Left colon (tissue), 2 donors: ENCODE measurements around the gene PRKAA1. TPM values are rescaled to one million over a fixed set of nuclear protein-coding genes. Genes with fewer than 3 reads are reported as not detected.
A peak's percentile ranks its signal among the peaks of the same experiment; 100 is the strongest.

Experiments used
- ATAC-seq: fragments of 200-7000 bp; cut with Tn5 transposase; one replicate; pipeline ENCODE4 v1.9.1; 2020; ENCODE audit warnings: mild to moderate bottlenecking, moderate library complexity
- DNase-seq, 2 donors: peaks; one replicate each; pipeline ENCODE4 v3.0.0-alpha.2; 2020
- intact Hi-C, 2 donors: fragments of 100-400 bp; cut with DNase I in 1 of 2; cut with micrococcal nuclease in 1 of 2; formaldehyde crosslinking; loops; one replicate each; pipeline versions ENCODE4 v1.11.2 to v1.14.0; 2022; cut with DNase I, micrococcal nuclease
- long read RNA-seq: library from polyadenylated mRNA; unstranded; transcript quantifications from one replicate; pipeline ENCODE4 v2.0.0, GENCODE V29; 2021
- total RNA-seq, 2 donors: library from RNA; stranded (reverse); fragmentation: NEBNext Ultra II Directional; extraction: Animal tissue kit (Norgen Biotek cat#: 25700); gene quantifications; one replicate each; pipeline ENCODE4 v1.2.1, GENCODE V29; 2021
- donor health status: DM: no; HTN: no; CAD: no.
- donor health status: DM: yes; HTN: yes; CAD: no.

Gene PRKAA1
- 100 to 1,000 TPM in 1 of 2 donors, 10 to 100 TPM in 1; 95.4 to 108 TPM for total RNA-seq
- long read RNA-seq, full-length matches to known transcripts: 18 of 29 reads
- long read RNA-seq, partial matches to known transcripts: 0 of 29 reads
- long read RNA-seq, other reads (novel, unspliced or antisense): 11 of 29 reads

DNA sequence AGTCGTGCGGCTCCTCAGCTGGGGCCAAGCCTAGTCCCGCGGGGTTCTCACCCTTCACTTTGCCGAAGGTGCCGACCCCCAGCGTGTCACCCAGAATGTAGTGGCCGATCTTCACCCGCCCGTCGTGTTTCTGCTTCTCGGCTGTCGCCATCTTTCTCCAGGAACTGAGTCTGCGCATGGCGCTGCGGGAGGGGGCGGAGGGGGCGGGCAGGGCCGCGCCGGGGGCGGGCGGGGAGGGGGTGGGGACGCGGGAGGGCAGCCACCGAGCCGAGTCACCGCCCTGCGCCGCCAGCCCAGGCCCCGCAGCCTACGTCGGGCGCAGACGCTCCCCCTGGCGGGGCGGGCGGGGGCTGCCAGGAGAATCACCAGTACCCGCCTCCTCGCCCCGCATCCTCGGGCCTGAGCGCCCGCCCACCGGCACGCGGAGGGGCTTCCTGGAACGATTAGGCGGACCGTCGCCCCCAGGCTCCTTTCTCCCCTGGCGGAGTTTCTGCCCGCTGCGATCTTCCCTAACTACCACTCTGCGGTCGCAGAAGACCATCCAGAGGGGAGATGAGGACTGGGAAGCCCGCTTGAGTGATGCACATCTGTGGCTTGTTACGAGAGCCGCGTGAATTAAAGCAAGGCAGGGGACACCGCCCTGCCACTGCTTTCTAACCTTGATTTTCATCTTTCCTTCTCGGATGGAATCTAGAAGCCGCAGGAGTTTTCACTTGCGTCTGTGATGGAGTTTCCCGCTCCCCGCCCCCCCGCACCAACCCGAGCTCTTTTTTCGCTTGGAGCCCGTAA is at the start of gene PRKAA1:
PRKAA1 (minus strand) TSS at position 363 of the 789 bp plus-strand sequence; CDS start at position 178, 185 bp downstream.
- intact Hi-C loops: no loop called here
- ATAC-seq: peak; percentile 90

DNA sequence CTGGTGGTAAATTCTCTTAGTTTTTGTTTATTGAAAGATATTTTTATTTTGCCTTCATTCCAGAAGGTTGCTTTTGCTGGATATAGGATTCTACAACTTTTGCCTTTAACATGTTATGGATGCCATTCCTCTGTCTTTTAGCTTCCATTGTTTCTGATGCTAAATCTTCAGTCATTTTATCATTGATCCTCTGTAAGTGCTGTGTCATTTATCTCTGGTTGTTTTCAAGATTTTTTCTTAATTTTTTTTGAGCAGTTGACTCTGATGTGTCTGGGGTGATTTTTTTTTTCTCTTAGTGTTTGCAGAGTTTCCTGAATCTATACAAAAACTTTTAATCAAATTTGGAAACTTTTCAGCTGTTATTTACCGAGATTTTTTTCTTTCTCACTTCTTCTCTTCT is 49.4 kb upstream of the PRKAA1 start:
- intact Hi-C loops: no loop called here
- ATAC-seq (no peak), DNase-seq (no peak)

More for the DNA sequence above, at the start of gene PRKAA1:
- peak; percentile 82 to 93 for DNase-seq

DNA sequence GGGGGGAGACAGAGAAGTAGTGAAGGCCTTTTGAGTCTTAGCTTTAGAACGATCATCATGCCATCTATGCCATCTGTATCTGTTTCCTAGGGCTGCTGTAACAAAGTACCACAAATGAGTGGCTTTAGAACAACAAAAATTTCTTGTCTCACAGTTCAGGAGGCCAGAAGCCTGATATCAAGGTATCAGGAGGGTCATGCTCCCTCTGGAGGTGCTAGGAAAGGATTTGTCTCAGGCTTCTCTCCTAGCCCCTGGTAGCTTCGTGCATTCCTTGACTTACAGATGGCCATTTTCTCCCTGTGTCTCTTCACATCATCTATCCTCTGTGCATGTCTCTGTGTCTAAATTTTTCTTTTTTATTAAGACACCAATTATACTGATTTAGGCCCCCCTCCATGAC is 48.2 kb upstream of the PRKAA1 start:
- DNase-seq: no peak
- no peak for ATAC-seq
- intact Hi-C loops: no loop called here

DNA sequence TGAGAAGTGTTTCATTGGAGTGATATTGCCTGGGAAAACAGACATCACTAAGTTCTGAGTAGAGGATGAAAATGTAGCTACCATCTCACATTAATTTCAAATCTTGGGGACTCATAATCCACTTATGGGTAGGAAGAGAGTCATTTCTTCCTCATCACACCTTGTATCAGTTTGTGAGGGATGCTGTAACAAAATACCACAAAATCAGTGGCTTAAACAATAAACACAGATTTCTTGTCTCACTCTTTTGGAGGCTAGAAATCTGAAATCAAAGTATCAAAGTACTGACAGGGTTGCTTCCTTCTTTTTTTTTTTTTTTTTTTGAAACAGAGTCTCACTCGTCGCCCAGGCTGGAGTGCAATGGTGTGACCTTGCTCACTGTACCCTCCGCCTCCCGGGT is 46.4 kb upstream of the PRKAA1 start:
- DNase-seq (no peak), ATAC-seq (no peak)
- intact Hi-C loops: no loop called here

DNA sequence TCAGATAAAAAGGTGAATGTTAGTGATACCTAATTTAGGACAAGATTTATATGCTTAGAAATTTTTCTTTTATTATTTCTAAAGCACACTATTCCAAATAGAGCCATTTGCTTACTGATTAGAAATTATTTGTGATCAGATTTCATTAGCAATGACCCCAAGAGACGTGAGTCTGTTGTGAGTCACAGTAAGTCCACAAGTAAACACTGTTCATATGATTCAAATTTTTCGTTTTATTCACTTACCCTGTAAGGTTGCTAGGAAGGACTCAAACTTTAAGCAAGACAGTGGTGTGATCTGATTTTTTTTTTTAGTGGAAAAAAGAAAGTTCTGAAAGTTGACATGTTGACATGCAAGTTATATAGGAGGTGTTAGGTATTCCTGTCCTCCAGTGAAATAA is 44.2 kb upstream of the PRKAA1 start:
- no peak for DNase-seq
- intact Hi-C loops: no loop called here
- ATAC-seq: no peak

DNA sequence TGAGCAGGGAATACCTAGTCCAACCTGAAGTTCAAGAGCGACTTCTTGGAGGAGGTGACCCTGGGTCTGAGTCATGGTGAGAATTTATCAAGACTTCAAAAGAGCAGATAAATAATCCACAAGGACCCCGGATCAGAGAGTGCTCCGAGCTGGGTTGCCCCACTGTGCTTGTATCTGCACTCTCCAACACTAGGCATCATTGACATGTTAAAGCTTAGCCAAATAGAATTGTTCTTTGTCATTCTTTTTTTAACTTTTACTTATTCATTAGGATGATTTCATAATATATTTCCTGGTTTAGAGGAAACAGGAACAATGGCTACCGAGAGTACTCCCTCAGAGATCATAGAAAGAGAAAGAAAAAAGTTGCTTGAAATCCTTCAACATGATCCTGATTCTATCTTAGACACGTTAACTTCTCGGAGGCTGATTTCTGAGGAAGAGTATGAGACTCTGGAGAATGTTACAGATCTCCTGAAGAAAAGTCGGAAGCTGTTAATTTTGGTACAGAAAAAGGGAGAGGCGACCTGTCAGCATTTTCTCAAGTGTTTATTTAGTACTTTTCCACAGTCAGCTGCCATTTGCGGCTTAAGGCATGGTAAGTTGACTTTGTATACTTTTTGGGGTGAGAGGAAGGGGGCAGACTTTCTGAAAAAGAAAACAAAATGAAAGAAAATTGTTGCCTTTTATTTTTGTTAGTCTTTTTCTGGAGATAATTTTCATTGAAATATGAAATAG is 43.1 kb upstream of the PRKAA1 start, which contains the start of gene CARD6:
CARD6 (plus strand) TSS at position 300 of the 738 bp plus-strand sequence; CDS start at position 316, 16 bp downstream.
- intact Hi-C loops: no loop called here
- no peak for ATAC-seq

DNA sequence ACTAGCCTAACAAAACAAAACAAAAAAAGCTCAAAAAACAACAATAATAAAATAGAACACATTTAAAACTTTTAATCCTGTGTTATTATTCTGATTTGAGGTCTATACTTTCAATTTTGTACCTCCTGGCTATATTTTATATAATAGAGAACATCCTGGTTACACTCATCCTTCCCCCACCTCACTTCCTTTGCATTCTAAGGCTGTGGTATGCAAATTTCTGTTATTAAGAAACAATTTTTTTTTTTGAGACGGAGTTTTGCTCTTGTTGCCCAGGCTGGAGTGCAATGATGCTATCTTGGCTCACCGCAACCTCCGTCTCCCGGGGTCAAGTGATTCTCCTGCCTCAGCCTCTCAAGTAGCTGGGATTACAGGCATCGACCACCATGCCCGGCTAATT is 39.9 kb upstream of the PRKAA1 start:
- ATAC-seq (no peak), DNase-seq (no peak)
- intact Hi-C loops: loop anchor here in 1 of 2 donors (5.0 kb wide), 1 partner anchor 81 kb away; the partner anchor contains the start of gene TTC33

More for the DNA sequence above, 43.1 kb upstream of the PRKAA1 start, which contains the start of gene CARD6:
- DNase-seq: no peak

DNA sequence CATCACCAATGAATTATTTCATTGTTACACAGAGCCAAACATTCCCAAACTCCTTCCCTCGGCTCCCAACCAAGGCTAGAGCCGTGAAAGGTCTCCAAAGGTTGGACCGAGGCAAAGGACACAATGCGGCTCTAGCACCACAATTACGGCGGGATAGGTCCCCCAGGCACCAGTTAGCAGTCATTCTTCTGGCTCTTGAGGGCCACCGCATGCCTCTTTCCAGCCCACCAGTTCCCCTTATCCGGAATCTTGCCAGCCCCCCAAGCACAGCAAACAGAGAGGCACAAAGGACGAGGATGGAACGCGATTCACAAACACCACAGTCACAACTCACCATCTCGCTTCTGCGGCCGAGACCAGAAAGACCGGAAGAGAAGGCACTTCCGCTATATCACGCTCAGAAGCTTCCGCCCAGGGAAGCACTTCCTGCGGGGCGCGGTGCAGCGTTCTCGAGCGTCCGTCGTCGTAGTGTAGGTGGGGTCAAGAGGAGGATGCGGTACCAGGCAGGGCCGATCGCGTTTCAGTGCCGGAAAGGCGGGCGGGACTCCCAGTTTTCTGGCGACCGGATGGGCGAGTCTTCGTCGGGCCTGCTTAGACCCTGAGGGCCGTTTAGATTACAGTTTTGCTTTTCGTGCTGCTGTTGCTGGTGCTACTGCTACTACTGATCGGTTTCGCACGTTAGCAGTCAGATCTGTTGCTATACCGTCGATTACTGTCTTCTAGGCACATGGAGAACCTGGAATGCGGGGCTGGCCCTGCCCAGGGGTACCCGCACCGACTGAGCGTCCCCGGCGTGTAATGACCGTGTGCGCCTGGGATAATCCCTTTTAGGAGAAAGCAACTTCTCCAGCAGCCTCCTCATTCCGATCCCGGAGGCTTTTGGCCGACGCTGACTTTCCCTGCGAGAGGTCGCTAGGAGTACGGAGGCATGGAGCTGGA is 36.9 kb upstream of the PRKAA1 start, which contains the start of gene RPL37:
RPL37 (minus strand) TSS at position 374 of the 939 bp plus-strand sequence; CDS start at position 337, 37 bp downstream.
- ATAC-seq (peak; percentile 99), DNase-seq (peak; percentile 95 to 97)
- intact Hi-C loops: loop anchor here in 1 of 2 donors (5.0 kb wide), 1 partner anchor 78 kb away; the partner anchor contains the start of gene TTC33

DNA sequence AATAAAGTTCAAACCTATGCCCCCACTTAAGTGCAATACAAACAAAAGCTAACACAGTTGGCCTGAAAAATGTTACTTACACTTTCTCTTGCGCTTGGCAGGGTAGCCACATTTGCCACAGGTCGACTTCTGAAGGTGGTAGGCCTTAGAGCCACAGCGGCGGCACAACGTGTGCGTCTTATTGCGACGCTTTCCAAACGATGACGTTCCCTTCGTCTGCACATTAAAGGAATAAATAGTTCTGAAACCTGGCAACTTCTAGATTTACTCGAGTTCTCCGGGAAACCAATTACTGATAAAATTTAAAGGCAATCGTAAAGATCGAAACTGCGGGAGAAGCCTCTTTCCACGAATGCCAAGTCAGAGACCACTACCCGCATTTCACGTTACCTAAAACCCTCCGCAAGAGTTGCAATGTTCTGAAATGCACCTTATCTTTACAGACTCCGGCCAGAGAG is 36.2 kb upstream of the PRKAA1 start:
- peak; percentile 32 to 49 for DNase-seq
- intact Hi-C loops: no loop called here
- ATAC-seq: peak; percentile 57

DNA sequence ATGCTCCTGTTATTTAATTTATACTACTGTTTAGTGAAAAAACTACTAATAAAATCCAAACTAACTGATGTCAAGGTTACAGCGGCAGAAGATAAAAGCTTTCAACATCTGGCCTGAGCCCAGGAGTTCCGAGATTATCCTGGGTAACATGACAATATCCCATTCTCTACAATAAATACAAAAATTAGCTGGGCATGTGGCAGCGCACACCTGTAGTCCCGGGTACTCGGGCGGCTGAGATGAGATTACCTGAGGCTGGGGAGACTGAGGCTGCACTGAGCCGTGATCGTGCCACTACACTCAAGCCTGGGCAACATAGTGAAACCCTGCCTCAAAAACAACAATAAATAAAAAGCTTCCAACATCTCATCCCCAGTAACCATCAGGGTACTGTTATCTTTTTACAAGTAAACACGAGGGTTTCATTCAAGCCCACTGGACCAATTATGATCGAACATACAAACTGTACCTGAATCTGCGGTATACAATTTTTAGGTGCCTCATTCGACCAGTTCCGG is 35.6 kb upstream of the PRKAA1 start:
- intact Hi-C loops: no loop called here
- DNase-seq (no peak), ATAC-seq (no peak)

DNA sequence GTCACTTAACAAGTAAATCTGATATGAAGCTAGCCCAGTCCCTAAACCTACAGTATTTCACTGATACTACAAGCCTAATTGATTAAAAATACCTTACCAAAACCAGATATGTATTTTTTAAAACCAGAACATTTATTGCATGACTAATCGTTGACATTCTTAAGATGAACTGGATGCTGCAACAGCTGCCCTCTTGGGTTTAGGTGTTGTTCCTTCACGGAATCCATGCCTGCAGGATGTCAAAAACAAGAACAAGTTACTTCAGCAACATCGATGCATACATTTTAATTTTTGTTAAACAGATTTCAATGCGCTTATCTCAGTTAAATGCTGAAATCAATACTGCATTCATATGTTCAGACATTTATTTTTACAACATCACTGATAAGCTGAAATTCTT is 34.2 kb upstream of the PRKAA1 start:
- DNase-seq (no peak), ATAC-seq (no peak)
- intact Hi-C loops: no loop called here

DNA sequence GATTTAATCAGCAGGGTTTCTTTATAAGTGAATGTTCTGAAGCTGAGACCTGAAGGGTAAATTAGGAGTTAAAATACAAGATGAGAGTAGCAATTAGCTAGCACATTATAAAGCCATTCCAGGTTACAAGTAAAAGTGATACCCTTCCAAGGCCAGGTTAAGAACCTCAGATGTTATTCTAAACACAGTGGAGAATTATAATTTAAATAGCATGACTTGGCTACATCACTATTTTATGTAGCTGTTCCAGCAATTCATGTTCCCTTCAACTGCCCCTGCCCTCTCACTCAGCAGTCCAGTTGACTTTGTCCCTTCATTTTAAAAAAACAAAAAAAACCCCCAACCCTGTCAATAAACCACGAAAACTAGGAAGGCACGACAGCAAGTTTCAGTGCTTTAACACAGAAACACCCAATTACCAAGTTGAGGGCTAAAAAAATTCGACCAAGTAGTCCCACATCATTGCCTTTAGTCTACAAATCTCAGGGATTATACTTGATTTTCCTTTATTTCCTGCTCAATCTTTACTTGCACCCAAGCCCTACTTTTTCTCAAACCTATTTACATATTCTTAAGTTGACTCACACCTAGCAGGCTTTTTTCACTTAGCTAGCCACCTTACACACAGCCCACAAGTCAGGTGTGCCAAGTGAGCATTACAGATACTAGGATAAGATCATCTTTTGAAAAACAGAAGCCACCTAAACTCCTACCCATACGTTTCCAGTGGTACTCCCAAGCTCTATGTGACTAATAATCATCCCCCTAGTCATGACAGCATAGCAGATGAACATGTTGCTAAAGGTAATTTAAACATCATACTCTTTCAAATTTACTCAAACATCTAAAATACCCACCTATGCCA is 33.4 kb upstream of the PRKAA1 start:
- no peak for DNase-seq
- intact Hi-C loops: no loop called here
- ATAC-seq: no peak

DNA sequence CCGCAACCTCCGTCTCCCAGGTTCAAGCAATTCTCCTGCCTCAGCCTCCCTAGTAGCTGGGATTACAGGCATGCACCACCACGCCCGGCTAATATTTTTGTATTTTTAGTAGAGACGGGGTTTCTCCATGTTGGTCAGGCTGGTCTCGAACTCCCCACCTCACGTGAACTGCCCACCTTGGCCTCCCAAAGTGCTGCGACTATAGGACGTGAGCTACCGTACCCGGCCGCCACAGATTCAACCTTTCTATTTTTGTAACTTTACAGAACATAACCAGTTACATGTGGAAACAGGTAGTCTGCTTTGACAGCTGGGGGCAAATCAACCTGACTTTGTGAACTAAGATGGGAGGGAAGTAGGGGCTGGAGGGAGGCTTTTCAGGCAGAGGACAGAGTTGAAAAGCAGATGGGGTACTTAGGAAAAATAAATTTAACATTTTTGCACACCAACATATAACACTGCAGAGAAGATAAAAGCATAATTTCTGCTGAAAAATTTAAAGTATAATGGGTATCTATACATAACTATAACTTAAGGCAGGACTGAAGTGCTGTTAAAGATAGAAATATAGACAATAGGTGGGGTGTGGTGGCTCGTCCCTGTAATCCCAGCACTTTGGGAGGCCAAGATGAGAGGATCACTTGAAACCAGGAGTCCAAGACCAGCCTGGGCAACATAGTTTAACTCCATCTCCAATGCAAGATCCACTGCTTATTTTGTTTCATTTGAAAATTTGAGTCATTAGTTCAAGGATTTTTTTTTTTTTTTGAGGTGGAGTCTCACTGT is 31.8 kb upstream of the PRKAA1 start:
- intact Hi-C loops: no loop called here
- no peak for ATAC-seq

DNA sequence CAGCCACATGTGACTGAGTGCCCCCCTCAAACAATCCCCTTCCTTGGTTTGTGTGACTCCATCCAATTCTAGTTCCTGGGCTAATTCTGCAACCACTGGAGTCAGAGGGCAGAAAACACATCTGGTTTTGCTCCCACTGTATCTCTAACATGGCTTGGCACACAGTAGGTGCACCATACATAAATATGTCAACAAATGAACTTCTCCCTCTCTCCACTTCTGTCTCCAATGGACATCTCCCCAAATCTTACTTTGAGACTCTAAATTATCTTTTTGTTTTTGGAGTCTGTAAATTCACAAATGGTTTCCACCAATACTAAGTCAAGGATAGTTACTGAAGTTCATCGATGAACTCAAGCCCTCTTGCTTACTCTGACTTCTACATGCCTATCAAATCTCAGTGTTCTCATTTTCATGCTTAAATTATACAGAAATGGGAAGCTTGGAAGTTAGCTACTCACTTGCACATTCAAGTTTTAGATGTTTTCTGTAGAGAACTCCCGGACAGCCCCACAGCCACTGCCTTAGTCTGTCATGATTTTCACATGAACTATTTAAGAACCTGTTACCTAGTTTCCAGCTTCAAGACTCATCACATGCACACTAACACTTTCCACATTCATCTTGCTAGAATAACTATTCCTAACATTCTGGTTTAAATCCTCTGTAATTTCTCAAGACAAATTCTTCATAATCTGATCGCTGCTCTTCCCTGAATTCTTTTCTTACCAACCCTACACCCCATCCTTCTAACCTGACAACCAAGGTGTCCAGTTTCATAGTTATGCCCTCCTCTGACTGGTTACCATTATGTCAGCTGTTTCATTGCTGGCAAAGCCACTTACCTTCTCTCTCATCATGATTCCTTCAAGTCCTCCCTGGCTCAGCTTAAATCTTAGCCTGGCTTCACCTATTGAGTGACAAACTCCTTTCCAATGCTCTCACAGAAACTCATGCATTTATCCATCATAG is 30.8 kb upstream of the PRKAA1 start:
- DNase-seq: no peak
- intact Hi-C loops: no loop called here
- no peak for ATAC-seq

More for the DNA sequence above, 31.8 kb upstream of the PRKAA1 start:
- no peak for DNase-seq

DNA sequence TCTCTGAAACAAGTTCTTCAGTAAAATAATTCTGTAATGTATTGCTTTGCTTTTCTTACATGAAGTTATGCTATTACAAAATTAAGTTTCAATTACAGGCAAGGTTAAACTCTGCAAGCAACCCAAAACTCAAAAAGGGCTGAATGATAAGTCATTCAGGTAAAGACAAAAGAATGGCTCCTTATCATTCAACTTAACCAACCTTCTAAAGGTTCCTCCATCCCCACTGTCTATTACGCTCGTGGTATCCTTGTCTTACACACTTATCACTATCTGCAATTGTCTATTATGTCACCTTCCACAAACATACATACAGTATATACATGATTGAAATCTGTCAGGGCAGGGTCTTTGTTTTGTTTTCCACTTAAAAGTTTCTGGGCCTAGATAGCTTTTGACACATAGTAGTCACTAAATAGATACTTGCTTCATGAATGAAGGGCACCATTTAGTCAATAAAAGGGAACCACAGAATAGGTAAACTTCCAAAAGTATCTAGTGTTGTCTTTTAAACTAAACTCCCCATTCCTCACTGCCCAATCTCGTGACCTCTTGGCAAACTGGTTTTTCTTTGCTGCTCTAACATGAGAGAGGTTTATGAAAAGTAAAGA is 30.0 kb upstream of the PRKAA1 start:
- ATAC-seq: no peak
- no peak for DNase-seq
- intact Hi-C loops: no loop called here
